Spleen (tissue), 7 donors: Measurements from ENCODE around the gene RPS15.
A peak's percentile ranks its signal among the peaks of the same experiment; 100 is the strongest.

Experiments
- CTCF ChIP-seq, 11 experiments: fragments of 200-600 bp in 7 of 11; fragments of 450-650 bp in 4 of 11; sonication (generic) in 4 of 11; IDR thresholded peaks in 8 of 11; conservative IDR thresholded peaks in 3 of 11; 1 replicate in 7 of 11; 2 replicates in 4 of 11; pipeline versions ENCODE4 v1.4.0 to v1.8.0; 2016 to 2021; ENCODE audit warnings: antibody characterized with exemption in 11 of 11, inconsistent platforms in 4 of 11, mild to moderate bottlenecking in 1 of 11
- POLR2A ChIP-seq, 3 donors: fragments of 450-650 bp; IDR thresholded peaks; one replicate each; pipeline ENCODE4 v1.5.1; 2017; ENCODE audit warnings: antibody characterized with exemption in 3 of 3, mild to moderate bottlenecking in 1 of 3
- POLR2AphosphoS5 ChIP-seq, 3 donors: sonication (generic); formaldehyde crosslinking; IDR thresholded peaks; one replicate each; pipeline ENCODE4 v1.5.1; 2017; ENCODE audit warnings: antibody characterized with exemption in 3 of 3
- donor health status: DM: no; HTN: no; CAD: no; lungs with moderate emphysema.
- donor health status: DM: no; HTN: no; CAD: no.
- donor health status: DM: no; HTN: no; CAD: no.

DNA sequence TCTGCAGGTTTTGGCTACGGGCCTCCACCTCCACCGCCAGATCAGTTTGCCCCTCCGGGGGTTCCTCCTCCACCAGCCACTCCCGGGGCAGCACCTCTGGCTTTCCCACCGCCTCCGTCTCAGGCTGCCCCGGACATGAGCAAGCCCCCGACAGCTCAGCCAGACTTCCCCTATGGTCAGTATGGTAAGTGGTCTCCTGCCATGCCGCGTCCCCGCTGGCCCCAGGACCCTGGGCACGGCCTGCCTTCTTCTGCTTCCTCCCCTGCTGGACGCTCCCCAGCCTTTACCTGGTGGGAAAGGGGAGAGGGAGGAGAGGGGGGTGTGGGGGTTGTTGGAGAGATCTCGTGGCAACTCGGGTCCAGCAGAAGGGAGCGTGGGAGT lies 5.7 kb upstream of the RPS15 start:
- TF ChIP-seq CTCF (IDR thresholded peaks at IDR 0.05 in 8 of 11, conservative IDR thresholded peaks at IDR 0.05 in 3 of 11) (no peak), POLR2A (IDR thresholded peaks at IDR 0.05) (no peak), POLR2AphosphoS5 (IDR thresholded peaks at IDR 0.05) (peak in 1 of 3 donors; percentile 34)
